ENCODE results near the gene SLC1A7. TPM values are rescaled to one million over a fixed set of nuclear protein-coding genes. Genes with fewer than 3 reads are reported as not detected.

SLC1A7 gene
- total RNA-seq, 1 experiment from 2014 or later: 0.31 TPM

DNA sequence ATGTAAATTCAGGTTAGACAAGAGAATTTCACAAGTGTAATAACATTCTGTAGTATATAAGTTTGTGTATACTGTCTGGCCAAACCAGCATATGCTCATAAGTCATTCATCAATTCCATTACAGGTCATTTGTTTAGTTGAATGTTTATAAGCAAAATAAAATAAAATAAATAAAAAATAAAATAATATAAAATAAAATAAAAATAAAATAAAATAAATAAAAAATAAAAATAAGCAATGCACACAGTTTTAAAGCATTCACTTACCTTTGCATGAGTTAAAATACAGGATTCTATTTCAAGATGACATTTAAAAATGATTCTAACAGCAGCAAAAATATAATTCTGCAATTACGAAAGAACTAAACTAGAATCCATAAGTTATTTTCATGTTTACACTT lies 70.5 kb downstream of the SLC1A7 start:
- in situ Hi-C loops (cut with HindIII; ENCODE audit: low pct_unique_long_range_greater_than_20kb, low sequenced_read_pairs) (no loop called here), intact Hi-C loops (cut with micrococcal nuclease; ENCODE audit: unreplicated experiment) (no loop called here)
- Histone ChIP-seq H3K27me3 (ENCODE audit: control insufficient read depth, insufficient read depth, low read length) (no peaks in the 10 kb centered on the region), H3K27ac (ENCODE audit: low read length) (no peak overlapping the region), H3K9me3 (ENCODE audit: control insufficient read depth, insufficient read depth, low read depth, low read length) (no peaks in the 10 kb centered on the region), H3K4me1 (ENCODE audit: control insufficient read depth, insufficient read depth, low read length) (no peaks in the 10 kb centered on the region), H3K36me3 (ENCODE audit: control insufficient read depth, insufficient read depth, low read length) (no peaks in the 10 kb centered on the region), H3K4me3 (ENCODE audit: low read depth in 2 of 2, low read length in 2 of 2) (no peak overlapping the region)
- POLR2A ChIA-PET: no interaction called here
- BruUV-seq (replicated peaks): no TSS peak
- no peak for DNase-seq (ENCODE audit: low read depth, low spot score)
- CTCF ChIA-PET: interaction anchor here (0.5 kb wide), 1 partner anchor 35 kb away, joined by 4 read pairs; no protein-coding TSS in a partner anchor
- no peak for ATAC-seq
- TF ChIP-seq, protein P1, sequence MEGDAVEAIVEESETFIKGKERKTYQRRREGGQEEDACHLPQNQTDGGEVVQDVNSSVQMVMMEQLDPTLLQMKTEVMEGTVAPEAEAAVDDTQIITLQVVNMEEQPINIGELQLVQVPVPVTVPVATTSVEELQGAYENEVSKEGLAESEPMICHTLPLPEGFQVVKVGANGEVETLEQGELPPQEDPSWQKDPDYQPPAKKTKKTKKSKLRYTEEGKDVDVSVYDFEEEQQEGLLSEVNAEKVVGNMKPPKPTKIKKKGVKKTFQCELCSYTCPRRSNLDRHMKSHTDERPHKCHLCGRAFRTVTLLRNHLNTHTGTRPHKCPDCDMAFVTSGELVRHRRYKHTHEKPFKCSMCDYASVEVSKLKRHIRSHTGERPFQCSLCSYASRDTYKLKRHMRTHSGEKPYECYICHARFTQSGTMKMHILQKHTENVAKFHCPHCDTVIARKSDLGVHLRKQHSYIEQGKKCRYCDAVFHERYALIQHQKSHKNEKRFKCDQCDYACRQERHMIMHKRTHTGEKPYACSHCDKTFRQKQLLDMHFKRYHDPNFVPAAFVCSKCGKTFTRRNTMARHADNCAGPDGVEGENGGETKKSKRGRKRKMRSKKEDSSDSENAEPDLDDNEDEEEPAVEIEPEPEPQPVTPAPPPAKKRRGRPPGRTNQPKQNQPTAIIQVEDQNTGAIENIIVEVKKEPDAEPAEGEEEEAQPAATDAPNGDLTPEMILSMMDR (IDR thresholded peaks at IDR 0.05): no peak
- TF ChIP-seq POLR2AphosphoS5 (IDR thresholded peaks at IDR 0.05; ENCODE audit: low read depth, low read length) (no peak), SIN3A (IDR thresholded peaks at IDR 0.05; ENCODE audit: borderline replicate concordance, insufficient read depth, low read depth, low read length) (no peak), REST (IDR thresholded peaks at IDR 0.05; ENCODE audit: insufficient read depth in 1 of 2, low read depth in 2 of 2, low read length in 1 of 2) (no peak), TCF7L2 (IDR thresholded peaks at IDR 0.05; ENCODE audit: low read depth, low read length) (no peak)

DNA sequence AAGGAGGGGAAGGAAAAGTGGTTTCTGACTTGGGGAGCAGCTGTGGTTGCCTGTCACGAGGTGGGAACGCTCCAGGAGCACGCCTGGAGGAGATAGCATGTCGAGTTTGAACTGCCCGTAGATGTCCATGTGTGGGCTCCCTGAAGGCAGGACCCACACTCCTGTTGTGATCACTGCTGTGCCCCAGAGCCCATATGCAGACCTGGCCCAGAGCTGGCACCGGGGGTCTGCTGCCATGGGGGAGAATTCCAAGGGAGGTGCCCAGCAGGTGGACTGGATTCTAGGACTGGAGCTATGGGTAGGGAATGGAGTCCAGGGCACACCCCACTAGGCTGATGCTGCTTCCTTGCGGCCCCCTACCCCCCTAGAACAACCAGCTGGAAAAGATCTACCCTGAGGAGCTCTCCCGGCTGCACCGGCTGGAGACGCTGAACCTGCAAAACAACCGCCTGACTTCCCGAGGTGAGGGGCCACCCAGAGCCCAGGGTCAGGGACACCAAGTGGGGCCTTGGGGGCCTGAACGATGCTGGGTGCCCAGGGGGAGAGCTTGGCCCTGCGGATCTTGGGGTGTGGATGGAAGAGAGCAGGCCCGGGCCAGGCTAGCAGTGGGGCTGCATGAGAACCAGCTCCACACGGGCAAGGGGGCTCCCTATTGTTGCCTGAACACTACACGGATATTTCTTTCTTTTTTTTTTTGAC lies 71.1 kb downstream of the SLC1A7 start:
- BruUV-seq (replicated peaks): no TSS peak

More for the DNA sequence above, 71.1 kb downstream of the SLC1A7 start:
- TF ChIP-seq POLR2AphosphoS5 (IDR thresholded peaks at IDR 0.05; ENCODE audit: low read depth, low read length) (no peak), REST (IDR thresholded peaks at IDR 0.05; ENCODE audit: insufficient read depth in 1 of 2, low read depth in 2 of 2, low read length in 1 of 2) (no peak), SIN3A (IDR thresholded peaks at IDR 0.05; ENCODE audit: borderline replicate concordance, insufficient read depth, low read depth, low read length) (no peak), TCF7L2 (IDR thresholded peaks at IDR 0.05; ENCODE audit: low read depth, low read length) (no peak)
- TF ChIP-seq, protein P1 (IDR thresholded peaks at IDR 0.05): no peak
- Histone ChIP-seq H3K4me1 (ENCODE audit: control insufficient read depth, insufficient read depth, low read length) (no peaks in the 10 kb centered on the region), H3K9me3 (ENCODE audit: control insufficient read depth, insufficient read depth, low read depth, low read length) (no peaks in the 10 kb centered on the region), H3K4me3 (ENCODE audit: low read depth in 2 of 2, low read length in 2 of 2) (no peak overlapping the region), H3K36me3 (ENCODE audit: control insufficient read depth, insufficient read depth, low read length) (no peaks in the 10 kb centered on the region), H3K27ac (ENCODE audit: low read length) (no peak overlapping the region), H3K27me3 (ENCODE audit: control insufficient read depth, insufficient read depth, low read length) (no peaks in the 10 kb centered on the region)
- no peak for DNase-seq (ENCODE audit: low read depth, low spot score)
- ATAC-seq: no peak
- intact Hi-C loops (cut with micrococcal nuclease; ENCODE audit: unreplicated experiment): no loop called here
- ChIA-PET CTCF (interaction anchor here (0.5 kb wide), 1 partner anchor 36 kb away, joined by 4 read pairs; no protein-coding TSS in a partner anchor), POLR2A (no interaction called here)
- in situ Hi-C loops (cut with HindIII; ENCODE audit: low pct_unique_long_range_greater_than_20kb, low sequenced_read_pairs): no loop called here
